Measurements from ENCODE around the gene CCDC88B.

DNA sequence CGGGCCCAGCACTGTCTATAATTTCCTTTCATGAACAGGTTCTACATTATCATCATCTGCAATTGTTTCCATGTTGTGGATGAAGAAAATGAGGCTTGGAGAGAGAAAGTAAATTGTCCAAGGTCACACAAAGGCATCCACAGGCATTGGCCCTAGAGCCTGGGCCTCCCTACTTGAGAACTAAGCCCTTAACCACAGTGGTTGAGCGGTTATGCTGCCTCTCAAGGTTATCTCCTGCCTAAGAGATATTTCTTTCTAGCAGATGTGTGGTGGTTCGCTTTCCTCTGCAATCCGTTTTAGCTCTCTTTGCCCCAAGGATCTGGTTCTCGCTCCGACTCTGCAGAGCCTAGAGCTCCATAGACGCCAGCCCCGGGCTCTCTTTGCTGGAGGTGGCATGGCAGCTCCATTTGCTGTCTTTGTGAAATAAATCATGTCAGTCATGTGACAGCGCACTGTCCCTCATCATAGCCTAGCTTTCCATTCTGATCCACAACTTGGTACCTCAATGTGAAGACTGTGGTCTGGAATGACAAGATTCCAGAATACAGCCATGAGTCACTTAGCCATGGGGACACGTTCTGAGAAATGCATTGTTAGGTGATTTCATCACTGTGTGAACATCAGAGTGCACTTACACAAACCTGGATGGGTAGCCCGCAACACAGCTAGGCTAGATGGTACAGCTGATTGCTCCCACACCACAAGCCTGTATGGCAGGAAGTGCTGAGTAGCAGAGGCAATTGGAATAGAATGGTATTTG, 46.1 kb downstream of the CCDC88B start:
- no peak for TF ChIP-seq EZH2 (IDR thresholded peaks at IDR 0.05; ENCODE audit: low read depth, unreplicated experiment)
- no peak for TF ChIP-seq CTCF (conservative IDR thresholded peaks at IDR 0.05; ENCODE audit: low read depth in 2 of 2)
- TF ChIP-seq ZNF331 (CRISPR knock-in tag; IDR thresholded peaks at IDR 0.05; ENCODE audit: low read depth) = no peak
- TF ChIP-seq EZH2phosphoT487 (IDR thresholded peaks at IDR 0.05; ENCODE audit: unreplicated experiment) = no peak
- TF ChIP-seq REST (IDR thresholded peaks at IDR 0.05; ENCODE audit: unreplicated experiment) = no peak
- no peak for TF ChIP-seq CREB1 (CRISPR knock-in tag; IDR thresholded peaks at IDR 0.05; ENCODE audit: low read depth)
- TF ChIP-seq POLR2AphosphoS5 (IDR thresholded peaks at IDR 0.05; ENCODE audit: low read depth) = no peak
- TF ChIP-seq ZNF114 (CRISPR knock-in tag; IDR thresholded peaks at IDR 0.05) = no peak
- TF ChIP-seq, protein P1, sequence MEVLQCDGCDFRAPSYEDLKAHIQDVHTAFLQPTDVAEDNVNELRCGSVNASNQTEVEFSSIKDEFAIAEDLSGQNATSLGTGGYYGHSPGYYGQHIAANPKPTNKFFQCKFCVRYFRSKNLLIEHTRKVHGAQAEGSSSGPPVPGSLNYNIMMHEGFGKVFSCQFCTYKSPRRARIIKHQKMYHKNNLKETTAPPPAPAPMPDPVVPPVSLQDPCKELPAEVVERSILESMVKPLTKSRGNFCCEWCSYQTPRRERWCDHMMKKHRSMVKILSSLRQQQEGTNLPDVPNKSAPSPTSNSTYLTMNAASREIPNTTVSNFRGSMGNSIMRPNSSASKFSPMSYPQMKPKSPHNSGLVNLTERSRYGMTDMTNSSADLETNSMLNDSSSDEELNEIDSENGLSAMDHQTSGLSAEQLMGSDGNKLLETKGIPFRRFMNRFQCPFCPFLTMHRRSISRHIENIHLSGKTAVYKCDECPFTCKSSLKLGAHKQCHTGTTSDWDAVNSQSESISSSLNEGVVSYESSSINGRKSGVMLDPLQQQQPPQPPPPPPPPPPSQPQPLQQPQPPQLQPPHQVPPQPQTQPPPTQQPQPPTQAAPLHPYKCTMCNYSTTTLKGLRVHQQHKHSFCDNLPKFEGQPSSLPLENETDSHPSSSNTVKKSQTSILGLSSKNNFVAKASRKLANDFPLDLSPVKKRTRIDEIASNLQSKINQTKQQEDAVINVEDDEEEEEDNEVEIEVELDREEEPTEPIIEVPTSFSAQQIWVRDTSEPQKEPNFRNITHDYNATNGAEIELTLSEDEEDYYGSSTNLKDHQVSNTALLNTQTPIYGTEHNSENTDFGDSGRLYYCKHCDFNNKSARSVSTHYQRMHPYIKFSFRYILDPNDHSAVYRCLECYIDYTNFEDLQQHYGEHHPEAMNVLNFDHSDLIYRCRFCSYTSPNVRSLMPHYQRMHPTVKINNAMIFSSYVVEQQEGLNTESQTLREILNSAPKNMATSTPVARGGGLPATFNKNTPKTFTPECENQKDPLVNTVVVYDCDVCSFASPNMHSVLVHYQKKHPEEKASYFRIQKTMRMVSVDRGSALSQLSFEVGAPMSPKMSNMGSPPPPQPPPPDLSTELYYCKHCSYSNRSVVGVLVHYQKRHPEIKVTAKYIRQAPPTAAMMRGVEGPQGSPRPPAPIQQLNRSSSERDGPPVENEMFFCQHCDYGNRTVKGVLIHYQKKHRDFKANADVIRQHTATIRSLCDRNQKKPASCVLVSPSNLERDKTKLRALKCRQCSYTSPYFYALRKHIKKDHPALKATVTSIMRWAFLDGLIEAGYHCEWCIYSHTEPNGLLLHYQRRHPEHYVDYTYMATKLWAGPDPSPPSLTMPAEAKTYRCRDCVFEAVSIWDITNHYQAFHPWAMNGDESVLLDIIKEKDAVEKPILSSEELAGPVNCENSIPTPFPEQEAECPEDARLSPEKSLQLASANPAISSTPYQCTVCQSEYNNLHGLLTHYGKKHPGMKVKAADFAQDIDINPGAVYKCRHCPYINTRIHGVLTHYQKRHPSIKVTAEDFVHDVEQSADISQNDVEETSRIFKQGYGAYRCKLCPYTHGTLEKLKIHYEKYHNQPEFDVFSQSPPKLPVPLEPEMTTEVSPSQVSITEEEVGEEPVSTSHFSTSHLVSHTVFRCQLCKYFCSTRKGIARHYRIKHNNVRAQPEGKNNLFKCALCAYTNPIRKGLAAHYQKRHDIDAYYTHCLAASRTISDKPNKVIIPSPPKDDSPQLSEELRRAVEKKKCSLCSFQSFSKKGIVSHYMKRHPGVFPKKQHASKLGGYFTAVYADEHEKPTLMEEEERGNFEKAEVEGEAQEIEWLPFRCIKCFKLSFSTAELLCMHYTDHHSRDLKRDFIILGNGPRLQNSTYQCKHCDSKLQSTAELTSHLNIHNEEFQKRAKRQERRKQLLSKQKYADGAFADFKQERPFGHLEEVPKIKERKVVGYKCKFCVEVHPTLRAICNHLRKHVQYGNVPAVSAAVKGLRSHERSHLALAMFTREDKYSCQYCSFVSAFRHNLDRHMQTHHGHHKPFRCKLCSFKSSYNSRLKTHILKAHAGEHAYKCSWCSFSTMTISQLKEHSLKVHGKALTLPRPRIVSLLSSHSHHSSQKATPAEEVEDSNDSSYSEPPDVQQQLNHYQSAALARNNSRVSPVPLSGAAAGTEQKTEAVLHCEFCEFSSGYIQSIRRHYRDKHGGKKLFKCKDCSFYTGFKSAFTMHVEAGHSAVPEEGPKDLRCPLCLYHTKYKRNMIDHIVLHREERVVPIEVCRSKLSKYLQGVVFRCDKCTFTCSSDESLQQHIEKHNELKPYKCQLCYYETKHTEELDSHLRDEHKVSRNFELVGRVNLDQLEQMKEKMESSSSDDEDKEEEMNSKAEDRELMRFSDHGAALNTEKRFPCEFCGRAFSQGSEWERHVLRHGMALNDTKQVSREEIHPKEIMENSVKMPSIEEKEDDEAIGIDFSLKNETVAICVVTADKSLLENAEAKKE (CRISPR knock-in tag; IDR thresholded peaks at IDR 0.05) = no peak
- no peak for TF ChIP-seq JUNB (IDR thresholded peaks at IDR 0.05; ENCODE audit: unreplicated experiment)
